H1 (cell line): ENCODE data around the gene CACNG4. TPM values are rescaled to one million over a fixed set of nuclear protein-coding genes. Genes with fewer than 3 reads are reported as not detected.

ENCODE experiments used
- polyA plus RNA-seq, 7 experiments: library from polyadenylated mRNA; depleted of rRNA in 3 of 7; stranded (reverse) in 5 of 7; unstranded in 2 of 7; fragments of >200 nt in 5 of 7; fragments of 200-250 nt in 2 of 7; gene quantifications; 1 replicate in 5 of 7; 2 replicates in 1 of 7; 4 replicates in 1 of 7; pipeline versions ENCODE4 v1.2.1 to v1.2.3, GENCODE V29; 2011 to 2013; ENCODE audit warnings: missing spikeins in 2 of 7, mixed read lengths in 2 of 7
- total RNA-seq: library from RNA; stranded (reverse); fragmentation: NEBNext Ultra II Directional; extraction: Animal tissue kit (Norgen Biotek cat#: 25700); gene quantifications from 2 replicates; pipeline ENCODE4 v1.2.1, GENCODE V29; 2021
- TF ChIP-seq, protein P1 (sequence below): fragments of 300-600 bp; sonication (generic); IDR thresholded peaks from 2 replicates; pipeline ENCODE4 v1.7.1; 2012; ENCODE audit warnings: low read length, moderate library complexity, mild to moderate bottlenecking, inconsistent platforms; ENCODE audit not compliant: insufficient replicate concordance

The CACNG4 gene
- total and polyA plus RNA-seq, 2 of the 8 experiments (the other 6 are each of a cell fraction or from before 2014, with no cell fraction given): 3.6 to 5.6 TPM

DNA sequence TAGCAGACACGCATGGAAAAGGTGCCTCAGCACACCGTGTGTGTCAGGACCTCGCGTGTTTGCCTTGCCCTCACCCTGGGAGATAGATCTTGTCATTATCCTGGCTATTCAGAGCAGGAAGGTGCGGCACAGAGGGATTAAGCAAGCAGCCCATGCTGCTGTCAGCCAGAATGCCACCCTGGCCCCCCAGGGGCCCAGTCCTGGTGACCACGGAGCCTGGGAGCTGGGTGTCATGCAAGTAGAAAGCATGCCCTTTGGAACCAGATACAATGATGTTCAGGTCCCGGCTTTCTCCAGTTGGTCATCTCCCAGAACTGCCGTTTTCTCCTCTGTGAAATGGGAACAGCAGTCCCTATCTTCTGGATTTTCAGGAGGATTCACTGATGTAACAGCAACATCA is 29.9 kb downstream of the CACNG4 start (continued):
- TF ChIP-seq, protein P1, sequence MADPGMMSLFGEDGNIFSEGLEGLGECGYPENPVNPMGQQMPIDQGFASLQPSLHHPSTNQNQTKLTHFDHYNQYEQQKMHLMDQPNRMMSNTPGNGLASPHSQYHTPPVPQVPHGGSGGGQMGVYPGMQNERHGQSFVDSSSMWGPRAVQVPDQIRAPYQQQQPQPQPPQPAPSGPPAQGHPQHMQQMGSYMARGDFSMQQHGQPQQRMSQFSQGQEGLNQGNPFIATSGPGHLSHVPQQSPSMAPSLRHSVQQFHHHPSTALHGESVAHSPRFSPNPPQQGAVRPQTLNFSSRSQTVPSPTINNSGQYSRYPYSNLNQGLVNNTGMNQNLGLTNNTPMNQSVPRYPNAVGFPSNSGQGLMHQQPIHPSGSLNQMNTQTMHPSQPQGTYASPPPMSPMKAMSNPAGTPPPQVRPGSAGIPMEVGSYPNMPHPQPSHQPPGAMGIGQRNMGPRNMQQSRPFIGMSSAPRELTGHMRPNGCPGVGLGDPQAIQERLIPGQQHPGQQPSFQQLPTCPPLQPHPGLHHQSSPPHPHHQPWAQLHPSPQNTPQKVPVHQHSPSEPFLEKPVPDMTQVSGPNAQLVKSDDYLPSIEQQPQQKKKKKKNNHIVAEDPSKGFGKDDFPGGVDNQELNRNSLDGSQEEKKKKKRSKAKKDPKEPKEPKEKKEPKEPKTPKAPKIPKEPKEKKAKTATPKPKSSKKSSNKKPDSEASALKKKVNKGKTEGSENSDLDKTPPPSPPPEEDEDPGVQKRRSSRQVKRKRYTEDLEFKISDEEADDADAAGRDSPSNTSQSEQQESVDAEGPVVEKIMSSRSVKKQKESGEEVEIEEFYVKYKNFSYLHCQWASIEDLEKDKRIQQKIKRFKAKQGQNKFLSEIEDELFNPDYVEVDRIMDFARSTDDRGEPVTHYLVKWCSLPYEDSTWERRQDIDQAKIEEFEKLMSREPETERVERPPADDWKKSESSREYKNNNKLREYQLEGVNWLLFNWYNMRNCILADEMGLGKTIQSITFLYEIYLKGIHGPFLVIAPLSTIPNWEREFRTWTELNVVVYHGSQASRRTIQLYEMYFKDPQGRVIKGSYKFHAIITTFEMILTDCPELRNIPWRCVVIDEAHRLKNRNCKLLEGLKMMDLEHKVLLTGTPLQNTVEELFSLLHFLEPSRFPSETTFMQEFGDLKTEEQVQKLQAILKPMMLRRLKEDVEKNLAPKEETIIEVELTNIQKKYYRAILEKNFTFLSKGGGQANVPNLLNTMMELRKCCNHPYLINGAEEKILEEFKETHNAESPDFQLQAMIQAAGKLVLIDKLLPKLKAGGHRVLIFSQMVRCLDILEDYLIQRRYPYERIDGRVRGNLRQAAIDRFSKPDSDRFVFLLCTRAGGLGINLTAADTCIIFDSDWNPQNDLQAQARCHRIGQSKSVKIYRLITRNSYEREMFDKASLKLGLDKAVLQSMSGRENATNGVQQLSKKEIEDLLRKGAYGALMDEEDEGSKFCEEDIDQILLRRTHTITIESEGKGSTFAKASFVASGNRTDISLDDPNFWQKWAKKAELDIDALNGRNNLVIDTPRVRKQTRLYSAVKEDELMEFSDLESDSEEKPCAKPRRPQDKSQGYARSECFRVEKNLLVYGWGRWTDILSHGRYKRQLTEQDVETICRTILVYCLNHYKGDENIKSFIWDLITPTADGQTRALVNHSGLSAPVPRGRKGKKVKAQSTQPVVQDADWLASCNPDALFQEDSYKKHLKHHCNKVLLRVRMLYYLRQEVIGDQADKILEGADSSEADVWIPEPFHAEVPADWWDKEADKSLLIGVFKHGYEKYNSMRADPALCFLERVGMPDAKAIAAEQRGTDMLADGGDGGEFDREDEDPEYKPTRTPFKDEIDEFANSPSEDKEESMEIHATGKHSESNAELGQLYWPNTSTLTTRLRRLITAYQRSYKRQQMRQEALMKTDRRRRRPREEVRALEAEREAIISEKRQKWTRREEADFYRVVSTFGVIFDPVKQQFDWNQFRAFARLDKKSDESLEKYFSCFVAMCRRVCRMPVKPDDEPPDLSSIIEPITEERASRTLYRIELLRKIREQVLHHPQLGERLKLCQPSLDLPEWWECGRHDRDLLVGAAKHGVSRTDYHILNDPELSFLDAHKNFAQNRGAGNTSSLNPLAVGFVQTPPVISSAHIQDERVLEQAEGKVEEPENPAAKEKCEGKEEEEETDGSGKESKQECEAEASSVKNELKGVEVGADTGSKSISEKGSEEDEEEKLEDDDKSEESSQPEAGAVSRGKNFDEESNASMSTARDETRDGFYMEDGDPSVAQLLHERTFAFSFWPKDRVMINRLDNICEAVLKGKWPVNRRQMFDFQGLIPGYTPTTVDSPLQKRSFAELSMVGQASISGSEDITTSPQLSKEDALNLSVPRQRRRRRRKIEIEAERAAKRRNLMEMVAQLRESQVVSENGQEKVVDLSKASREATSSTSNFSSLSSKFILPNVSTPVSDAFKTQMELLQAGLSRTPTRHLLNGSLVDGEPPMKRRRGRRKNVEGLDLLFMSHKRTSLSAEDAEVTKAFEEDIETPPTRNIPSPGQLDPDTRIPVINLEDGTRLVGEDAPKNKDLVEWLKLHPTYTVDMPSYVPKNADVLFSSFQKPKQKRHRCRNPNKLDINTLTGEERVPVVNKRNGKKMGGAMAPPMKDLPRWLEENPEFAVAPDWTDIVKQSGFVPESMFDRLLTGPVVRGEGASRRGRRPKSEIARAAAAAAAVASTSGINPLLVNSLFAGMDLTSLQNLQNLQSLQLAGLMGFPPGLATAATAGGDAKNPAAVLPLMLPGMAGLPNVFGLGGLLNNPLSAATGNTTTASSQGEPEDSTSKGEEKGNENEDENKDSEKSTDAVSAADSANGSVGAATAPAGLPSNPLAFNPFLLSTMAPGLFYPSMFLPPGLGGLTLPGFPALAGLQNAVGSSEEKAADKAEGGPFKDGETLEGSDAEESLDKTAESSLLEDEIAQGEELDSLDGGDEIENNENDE: no peak
